ENCODE data around the gene FCN2. TPM values are rescaled to one million over a fixed set of nuclear protein-coding genes. Genes with fewer than 3 reads are reported as not detected.

The FCN2 gene
- total and polyA plus RNA-seq, 9 of the 15 experiments (the other 6 are each of a cell fraction or from before 2014, with no cell fraction given), result not detected

GRCh38 chr9:134887686-134888602, 7.3 kb downstream of the FCN2 start:
- Histone ChIP-seq H3K9me1 (ENCODE audit: control insufficient read depth, insufficient read depth, low read length) (no peaks in the 10 kb centered on the region), H4K20me1 (replicated peaks; ENCODE audit: control insufficient read depth, insufficient read depth, low read length) (0 out of 2 replicates have a peak, but pooled peaks cover 3% of the 10 kb centered on the region), H3K27ac (ENCODE audit: extremely low read depth, low read depth, low read length) (no peak overlapping the region), H3K79me2 (ENCODE audit: control insufficient read depth, insufficient read depth, low read length) (no peaks in the 10 kb centered on the region), H3K4me1 (replicated peaks in 1 of 2; ENCODE audit: control insufficient read depth in 2 of 2, insufficient read depth in 2 of 2, low read length in 2 of 2) (no peaks in the 10 kb centered on the region), H2AFZ (ENCODE audit: low read depth, low read length) (no peak overlapping the region), H3K36me3 (ENCODE audit: control insufficient read depth, insufficient read depth, low read length) (no peaks in the 10 kb centered on the region), H3K27me3 (ENCODE audit: control insufficient read depth in 2 of 2, insufficient read depth in 2 of 2, low read length in 2 of 2) (peaks cover 18 to 51% of the 10 kb centered on the region in 2 experiments), H3K4me3 (no peak overlapping the region), H3K4me2 (ENCODE audit: insufficient read depth, low read length) (no peak overlapping the region), H3K9ac (ENCODE audit: insufficient read depth in 1 of 2, low read depth in 2 of 2, low read length in 2 of 2) (no peak overlapping the region), H3K9me3 (replicated peaks; ENCODE audit: control insufficient read depth, insufficient read depth, low read depth, low read length) (no peaks in the 10 kb centered on the region)
- no peak for FAIRE-seq
- no peak for ATAC-seq
- ChIA-PET POLR2A (interaction anchor here (0.7 kb wide), 1 partner anchor 86 kb away, joined by 4 read pairs; no protein-coding TSS in a partner anchor), CTCF (ENCODE audit: low intra/inter-chr PET ratio) (no interaction called here)
- no TSS peak for BruUV-seq (replicated peaks)
- WGBS (ENCODE audit: insufficient coverage, low coverage, missing lambda C conversion rate), result 1% methylated on average over 27 of the region's 27 CpGs
- intact Hi-C loops (cut with micrococcal nuclease), result no loop called here
- in situ Hi-C loops (cut with MboI), result no loop called here
- no peak for DNase-seq (ENCODE audit: extremely low read depth in 1 of 4, low spot score in 3 of 4)
- TF ChIP-seq, protein P1, sequence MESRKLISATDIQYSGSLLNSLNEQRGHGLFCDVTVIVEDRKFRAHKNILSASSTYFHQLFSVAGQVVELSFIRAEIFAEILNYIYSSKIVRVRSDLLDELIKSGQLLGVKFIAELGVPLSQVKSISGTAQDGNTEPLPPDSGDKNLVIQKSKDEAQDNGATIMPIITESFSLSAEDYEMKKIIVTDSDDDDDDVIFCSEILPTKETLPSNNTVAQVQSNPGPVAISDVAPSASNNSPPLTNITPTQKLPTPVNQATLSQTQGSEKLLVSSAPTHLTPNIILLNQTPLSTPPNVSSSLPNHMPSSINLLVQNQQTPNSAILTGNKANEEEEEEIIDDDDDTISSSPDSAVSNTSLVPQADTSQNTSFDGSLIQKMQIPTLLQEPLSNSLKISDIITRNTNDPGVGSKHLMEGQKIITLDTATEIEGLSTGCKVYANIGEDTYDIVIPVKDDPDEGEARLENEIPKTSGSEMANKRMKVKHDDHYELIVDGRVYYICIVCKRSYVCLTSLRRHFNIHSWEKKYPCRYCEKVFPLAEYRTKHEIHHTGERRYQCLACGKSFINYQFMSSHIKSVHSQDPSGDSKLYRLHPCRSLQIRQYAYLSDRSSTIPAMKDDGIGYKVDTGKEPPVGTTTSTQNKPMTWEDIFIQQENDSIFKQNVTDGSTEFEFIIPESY (CRISPR knock-in tag; IDR thresholded peaks at IDR 0.05), result no peak
- TF ChIP-seq MEIS2 (IDR thresholded peaks at IDR 0.05; ENCODE audit: partially characterized antibody), result no peak
- no peak for TF ChIP-seq ZNF740 (CRISPR knock-in tag; IDR thresholded peaks at IDR 0.05)
- TF ChIP-seq ZNF740 (tag; IDR thresholded peaks at IDR 0.05), result no peak
- TF ChIP-seq HDAC8 (tag; IDR thresholded peaks at IDR 0.05), result no peak
- TF ChIP-seq CGGBP1 (CRISPR knock-in tag; IDR thresholded peaks at IDR 0.05), result no peak
- TF ChIP-seq RNF2 (IDR thresholded peaks at IDR 0.05), result no peak
- no peak for TF ChIP-seq E2F4 (CRISPR knock-in tag; IDR thresholded peaks at IDR 0.05; ENCODE audit: low read depth)
- no peak for TF ChIP-seq CBX8 (IDR thresholded peaks at IDR 0.05; ENCODE audit: borderline replicate concordance, extremely low read depth, low read depth, low read length, poor library complexity, severe bottlenecking)
- TF ChIP-seq, protein P2, sequence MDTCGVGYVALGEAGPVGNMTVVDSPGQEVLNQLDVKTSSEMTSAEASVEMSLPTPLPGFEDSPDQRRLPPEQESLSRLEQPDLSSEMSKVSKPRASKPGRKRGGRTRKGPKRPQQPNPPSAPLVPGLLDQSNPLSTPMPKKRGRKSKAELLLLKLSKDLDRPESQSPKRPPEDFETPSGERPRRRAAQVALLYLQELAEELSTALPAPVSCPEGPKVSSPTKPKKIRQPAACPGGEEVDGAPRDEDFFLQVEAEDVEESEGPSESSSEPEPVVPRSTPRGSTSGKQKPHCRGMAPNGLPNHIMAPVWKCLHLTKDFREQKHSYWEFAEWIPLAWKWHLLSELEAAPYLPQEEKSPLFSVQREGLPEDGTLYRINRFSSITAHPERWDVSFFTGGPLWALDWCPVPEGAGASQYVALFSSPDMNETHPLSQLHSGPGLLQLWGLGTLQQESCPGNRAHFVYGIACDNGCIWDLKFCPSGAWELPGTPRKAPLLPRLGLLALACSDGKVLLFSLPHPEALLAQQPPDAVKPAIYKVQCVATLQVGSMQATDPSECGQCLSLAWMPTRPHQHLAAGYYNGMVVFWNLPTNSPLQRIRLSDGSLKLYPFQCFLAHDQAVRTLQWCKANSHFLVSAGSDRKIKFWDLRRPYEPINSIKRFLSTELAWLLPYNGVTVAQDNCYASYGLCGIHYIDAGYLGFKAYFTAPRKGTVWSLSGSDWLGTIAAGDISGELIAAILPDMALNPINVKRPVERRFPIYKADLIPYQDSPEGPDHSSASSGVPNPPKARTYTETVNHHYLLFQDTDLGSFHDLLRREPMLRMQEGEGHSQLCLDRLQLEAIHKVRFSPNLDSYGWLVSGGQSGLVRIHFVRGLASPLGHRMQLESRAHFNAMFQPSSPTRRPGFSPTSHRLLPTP (IDR thresholded peaks at IDR 0.05; ENCODE audit: borderline replicate concordance, extremely low read depth, insufficient read length), result no peak

All from K562 (cell line).